Activated CD4-positive, alpha-beta T cell treated with anti-CD3 and anti-CD28 coated beads for 48 hours (primary cell): ENCODE results near the gene GCNT4.

Experiments used
- DNase-seq: peaks from one replicate; pipeline ENCODE4 v3.0.0-alpha.2; 2020

The GCNT4 gene

GRCh38 chr5:75012748-75013147, 39.6 kb downstream of the GCNT4 start:
- DNase-seq, result no peak

GRCh38 chr5:75010838-75011237, 41.5 kb downstream of the GCNT4 start:
- no peak for DNase-seq

- DNase-seq, result no peak
Measured at GRCh38 chr5:75009556-75010345, 42.6 kb downstream of the GCNT4 start.

GRCh38 chr5:75006865-75007822, 45.2 kb downstream of the GCNT4 start:
- DNase-seq, result no peak

- no peak for DNase-seq
Measured at GRCh38 chr5:75005561-75005960, 46.8 kb downstream of the GCNT4 start.
